Stimulated activated CD8-positive, alpha-beta memory T cell treated with anti-CD3 and anti-CD28 coated beads, Interleukin-12 subunit alpha, Interleukin-12 subunit beta, amount 100 ng/mL, for 24 hours (primary cell): ENCODE measurements around the gene SLC9C2.
"Not testable (repeated sequence)": the region's sequence is repeated elsewhere in the genome, so short reads cannot be mapped to it uniquely, and the experiment has no call there.

Source experiments
- DNase-seq: peaks from one replicate; pipeline ENCODE4 v3.0.0-alpha.2; 2020; ENCODE audit errors: extremely low read depth

Gene SLC9C2

DNA sequence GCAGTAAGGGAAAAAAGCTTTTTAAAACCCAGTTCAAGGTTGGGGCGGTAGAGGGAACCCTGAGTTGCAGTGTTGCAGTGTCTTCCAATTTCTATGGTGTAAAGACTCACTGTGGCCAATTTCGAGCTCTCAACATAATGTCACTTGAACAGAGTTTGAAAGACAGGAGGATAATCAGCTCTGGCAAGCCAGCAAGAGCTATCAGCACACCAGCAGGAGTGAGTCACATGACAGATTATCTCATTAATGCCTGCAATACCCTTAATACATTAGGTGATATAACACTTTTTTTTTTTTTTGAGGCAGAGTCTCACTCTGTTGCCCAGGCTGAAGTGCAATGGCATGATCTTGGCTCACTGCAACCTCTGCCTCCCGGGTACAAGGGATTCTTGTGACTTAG, 22.8 kb downstream of the SLC9C2 start:
- no peak for DNase-seq

DNA sequence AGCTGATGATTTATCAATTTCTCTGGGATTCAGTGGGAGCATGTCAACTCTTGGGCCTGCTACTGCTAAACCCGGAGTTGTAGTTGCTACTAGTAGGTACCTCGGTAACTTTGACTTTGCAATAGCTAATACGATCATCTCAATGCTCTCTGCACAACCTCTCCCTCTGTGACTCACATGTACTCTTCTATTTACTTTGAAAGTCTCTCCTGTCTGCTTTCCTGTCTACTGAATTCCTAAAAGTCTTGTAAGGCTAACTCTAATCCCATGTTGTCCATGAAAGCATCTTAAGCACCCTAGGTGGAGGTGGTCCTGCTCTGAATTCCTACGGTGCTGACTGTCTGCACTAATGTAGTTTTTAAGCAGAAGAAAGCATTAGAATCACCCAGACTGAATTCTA, 29.3 kb downstream of the SLC9C2 start:
- no peak for DNase-seq

DNA sequence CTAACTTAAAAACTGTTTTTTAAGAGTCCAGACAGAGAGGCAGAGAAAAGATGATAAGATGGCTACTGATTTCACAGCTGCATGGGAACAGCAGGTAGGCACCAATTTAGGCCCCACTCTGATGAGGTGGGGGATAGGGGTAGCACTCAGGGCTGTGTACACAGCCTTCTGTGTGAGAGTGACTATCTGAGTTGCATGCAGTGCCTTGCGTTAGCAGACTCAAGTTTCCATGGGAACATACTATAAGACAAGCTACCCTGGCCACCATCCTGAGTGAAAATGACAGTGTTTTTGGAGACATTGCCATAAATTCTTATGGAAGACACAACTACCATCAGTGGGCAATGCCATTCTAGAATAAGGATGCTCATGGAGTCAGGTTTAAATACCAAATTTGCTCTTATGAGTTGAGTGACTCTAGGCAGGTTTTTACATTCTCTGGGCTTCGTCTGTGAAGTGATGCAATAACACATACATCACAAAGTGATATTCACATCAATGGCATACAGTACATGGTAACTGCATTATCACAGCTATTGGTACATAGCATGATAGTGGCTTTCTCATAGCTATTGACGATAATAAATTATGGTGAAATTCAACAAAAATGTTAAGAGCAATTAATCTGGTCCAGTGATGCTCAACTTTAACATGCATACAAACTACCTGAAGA, 30.5 kb downstream of the SLC9C2 start:
- DNase-seq: no peak

DNA sequence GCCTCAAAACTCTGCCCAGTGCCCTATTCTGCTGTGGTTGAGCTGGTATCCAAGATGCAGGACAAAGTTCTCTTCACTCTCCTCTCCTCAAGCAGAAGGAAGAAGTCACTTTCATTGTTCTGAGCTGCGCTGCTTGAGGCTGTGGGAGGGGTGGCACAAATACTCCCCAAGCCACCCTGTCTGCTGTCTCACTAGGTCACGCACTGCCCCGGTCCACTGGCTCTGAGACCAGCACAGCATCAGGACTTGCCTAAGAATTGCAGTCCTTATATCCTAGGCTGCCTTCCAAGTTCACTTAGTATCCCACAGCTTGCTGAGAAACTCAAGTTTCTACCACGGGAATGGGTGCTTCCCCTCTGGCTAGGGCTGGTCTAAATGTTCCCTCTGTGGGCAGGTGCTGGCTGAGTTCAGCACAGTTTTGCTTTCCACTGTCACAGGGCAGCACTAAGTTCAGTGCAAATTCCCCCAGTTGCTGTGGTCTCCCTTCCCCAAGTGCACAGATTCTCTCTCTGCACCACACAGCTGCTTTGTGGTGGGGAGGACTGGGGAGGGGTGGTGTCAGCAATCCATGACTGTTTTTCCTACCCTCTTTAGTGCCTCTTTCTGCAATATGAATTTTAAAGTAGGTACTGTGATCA, 32.4 kb downstream of the SLC9C2 start:
- no peak for DNase-seq

DNA sequence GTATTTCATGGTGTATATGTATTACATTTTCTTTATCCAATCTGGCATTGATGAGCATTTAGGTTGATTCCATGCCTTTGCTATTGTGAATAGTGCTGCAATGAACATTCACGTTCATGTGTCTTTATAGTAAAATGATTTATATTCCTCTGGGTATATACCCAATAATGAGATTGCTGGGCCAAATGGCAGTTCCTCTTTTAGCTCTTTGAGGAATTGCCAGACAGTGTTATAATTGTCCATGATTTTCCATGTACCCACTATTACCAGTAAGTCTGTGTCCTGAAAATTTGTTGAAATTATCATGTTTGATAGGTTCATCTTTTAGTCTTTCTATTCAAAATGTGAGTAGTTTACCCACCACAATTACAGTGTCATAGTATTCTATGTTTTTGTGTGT, 34.4 kb downstream of the SLC9C2 start:
- no peak for DNase-seq

DNA sequence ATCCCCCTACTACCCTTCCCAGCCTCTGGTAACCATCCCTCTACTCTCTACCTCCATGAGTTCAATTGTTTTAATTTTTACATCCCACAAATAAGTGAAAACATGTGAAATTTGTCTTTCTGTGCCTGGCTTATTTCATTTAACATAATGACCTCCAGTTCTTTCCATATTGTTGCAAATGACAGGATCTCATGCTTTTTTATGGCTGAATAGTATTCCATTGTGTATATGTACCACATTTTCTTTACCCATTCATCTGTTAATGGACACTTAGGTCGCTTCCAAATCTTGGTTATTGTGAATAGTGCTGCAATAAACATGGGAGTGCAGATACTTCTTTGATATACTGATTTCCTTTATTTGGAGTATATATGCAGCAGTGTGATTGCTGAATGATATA, 39.0 kb downstream of the SLC9C2 start:
- not testable (repeated sequence) for DNase-seq

DNA sequence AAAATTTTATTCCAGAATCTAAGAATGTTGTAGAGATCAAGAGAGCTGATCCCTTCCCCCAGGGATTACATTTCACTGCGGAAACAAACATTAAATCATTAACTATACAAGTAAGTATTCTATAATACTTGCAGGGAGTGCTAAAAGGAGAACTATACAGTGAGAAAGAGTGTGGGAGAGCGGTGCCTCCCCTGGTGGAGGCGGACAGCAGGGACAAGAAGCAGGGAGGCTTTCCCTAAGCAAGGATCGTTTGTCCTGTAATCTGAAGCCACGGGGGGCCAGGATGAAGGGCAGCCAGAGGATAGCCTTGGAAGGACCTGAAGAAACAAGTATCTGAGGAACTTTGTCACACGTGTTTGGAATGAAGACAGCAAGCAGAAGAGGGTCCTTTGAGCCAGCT, 40.1 kb downstream of the SLC9C2 start:
- no peak for DNase-seq

DNA sequence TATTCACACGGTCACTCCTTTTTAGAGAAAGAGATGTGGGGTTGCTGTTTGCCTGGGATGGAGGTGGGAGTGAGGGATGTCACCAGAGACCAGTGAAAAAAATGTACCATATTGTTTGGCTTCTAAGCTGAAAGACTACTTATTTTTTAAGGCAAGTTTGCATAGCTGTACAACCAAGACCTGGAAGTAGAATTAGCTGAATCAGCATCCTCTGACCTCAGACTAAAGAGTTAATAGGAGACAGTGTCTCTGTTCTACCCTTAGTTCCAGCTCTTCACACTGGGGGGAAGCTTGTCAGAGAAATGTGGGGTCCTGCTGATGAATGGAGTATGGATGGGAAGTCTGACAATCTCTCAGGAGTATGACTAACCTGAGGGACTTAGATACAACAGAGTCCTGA, 41.6 kb downstream of the SLC9C2 start:
- DNase-seq: no peak

DNA sequence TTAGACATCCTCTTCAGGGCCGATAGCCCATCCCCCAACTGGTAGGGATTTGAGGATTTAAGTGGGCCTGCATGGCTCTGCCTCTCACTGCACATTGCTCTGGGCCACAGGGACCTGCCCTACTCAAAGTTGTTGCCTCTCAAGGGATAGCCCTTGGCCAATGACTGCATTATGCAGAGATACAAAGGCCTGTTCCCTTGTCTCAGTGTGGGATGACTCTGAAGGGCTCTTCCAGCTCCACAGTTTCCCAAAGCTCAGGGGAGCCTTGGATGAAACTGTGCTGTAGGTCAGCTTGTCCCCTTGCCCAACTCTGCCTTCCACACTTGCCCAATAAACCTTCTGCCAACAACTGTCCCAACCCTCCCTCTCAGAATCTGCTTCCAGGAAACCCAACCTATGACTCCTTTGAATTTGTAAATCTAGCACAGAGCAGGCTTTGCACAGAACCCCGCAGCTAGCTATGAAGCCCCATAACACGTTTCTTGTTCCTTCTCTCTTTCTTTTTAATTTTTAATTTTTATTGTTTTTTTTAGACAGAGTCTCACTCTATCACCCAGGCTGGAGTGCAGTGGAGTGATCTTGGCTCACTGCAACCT, 42.5 kb downstream of the SLC9C2 start:
- DNase-seq: no peak

DNA sequence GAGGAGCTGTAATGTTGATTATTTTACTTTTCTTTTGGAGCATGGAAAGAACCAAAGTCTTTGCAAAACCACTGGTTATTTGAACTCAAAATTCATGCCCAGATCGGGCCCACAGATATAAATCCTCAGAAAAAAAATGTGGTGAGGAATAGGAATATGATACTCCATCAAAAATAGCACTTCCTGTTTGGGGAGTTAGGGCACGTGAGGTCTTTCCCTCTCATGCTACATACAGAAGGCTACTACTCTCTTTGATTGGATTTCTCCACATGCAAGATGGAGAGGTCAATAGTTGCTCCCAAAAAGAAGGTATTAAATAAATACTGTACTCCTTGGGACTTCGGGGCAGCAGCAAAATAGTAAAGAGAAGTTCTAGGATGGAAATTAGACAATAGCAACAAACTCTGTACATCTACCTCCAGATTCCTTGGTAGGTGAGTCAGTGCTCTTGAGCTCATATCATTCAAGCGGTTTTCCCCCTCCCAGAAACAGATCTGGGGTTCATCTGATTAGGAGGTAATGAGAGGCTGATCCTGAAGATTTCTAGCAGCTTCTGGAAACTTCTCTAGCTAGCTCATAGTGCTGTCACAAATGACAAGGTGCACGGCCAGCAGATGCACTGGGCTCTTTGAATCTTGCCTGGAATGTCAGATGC, 47.1 kb downstream of the SLC9C2 start:
- DNase-seq: no peak

DNA sequence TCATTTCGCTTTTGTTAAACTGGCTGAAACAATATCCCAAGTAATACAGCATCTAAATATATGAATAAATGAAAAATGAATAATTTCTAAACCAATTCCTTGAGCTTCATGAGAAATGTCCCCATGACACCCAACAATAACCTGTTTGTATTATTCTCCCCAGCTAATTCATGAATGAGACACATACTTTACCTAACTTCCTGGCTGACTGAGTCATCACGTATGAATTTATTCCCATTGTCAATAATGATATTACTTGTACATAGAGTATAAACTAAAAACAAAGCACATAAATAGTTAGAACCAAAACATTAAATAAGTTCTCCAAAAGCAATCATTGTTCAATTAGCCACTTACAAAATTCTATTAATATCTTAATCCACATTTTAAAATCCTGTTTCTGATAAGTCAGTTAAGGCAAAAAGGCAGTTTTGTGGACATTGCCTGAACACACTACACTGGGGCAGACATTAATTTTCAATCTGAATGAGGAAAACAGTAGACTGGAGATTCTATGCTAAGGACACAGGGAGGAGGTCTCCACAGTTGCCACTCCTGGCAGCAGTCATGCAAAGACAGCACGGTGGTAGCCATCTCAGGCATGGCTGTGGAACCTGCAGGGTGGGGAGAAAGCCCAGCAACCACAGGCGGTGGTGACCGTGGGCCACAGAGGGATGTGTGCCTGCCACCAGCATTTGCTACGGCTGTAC, 48.2 kb downstream of the SLC9C2 start:
- DNase-seq: no peak

DNA sequence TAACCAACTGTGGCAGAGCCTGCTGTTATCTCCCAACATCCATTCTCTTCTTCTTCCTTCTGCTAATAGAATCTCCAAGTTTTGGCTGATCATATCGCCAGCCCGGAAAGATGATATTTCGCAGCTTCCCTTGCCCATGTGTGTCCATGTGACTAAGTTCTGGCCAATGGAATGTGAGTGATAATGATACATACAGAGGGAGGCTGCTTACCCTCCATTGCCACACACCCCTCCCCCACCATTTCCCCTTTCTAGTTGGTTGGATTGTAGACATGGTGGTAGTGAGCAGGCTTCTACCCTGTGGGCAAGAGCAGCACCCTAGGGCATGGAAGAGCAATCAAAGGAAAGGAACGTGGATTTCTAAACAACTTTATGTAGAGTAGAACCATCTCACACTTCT, 48.8 kb downstream of the SLC9C2 start:
- no peak for DNase-seq

DNA sequence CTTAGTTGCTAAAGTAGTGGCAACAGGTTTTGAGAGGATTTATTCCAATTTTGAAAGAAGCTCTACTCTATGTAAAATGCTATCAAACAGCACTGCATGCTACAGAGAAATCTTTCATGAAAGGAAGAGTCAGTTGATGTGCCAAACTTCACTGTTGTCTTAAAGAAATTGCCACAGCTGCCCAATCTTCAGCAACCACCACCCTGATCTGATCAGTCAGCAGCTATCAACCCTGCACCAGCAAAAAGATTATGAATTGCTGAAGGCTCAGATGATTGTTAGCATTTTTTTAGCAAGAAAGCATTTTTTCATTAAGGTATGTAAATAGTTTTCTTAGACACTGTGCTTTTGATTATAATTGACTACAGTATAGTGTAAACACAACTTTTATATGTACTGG, 49.6 kb downstream of the SLC9C2 start:
- no peak for DNase-seq

DNA sequence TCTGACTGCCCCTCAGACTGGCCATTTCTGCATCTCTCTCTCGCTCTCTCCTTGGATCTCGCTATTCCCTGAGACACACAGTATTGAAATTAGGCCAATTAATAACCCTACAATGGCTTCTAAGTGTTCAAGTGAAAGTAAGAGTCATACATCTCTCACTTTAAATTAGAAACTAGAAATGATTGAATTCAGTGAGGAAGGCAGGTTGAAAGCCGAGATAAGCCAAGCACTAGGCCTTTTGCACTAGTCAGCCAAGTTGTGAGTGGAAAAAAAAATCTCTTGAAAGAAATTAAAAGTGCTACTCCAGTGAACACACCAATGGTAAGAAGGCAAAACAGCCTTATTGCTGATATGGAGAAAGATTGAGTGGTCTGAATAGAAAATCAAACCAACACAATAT, 51.2 kb downstream of the SLC9C2 start:
- DNase-seq: no peak

DNA sequence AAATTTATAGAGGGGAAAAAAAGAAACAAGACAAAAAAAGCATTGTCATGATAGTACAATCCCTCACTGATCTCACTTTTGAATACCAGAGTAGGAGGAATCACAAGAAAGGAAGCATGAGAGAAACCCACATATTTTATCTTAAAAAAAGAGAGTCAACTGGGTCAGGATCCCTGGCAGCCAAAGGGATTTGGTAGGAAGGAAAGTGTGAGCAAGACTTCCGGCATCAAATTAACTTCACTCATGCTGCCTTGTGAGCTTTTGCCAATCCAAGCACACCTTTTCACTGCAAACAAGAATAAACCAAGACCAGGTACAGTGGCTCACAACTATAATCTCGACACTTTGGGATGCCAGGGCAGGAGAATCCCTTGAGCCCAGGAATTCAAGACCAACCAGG, 53.1 kb downstream of the SLC9C2 start:
- DNase-seq: no peak

DNA sequence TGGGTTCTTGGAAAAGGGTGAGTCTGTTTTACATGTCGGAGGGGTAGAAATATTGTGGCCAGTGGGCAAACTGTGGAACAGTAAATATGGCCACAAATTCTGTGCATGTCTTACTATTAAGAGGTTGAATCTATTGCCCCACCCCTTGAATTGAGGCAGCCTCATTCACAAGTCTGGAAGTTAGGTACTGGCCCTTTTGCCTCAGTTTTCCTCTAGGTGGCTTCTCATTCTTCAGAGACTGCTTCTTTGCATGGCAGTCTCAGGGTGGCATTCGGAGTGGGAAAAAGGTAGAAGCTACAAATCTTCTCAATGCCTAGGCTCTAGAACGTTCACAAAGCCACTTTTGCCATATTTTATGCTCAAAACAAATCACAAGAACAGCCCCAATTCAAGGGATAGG, 57.2 kb downstream of the SLC9C2 start:
- DNase-seq: no peak

DNA sequence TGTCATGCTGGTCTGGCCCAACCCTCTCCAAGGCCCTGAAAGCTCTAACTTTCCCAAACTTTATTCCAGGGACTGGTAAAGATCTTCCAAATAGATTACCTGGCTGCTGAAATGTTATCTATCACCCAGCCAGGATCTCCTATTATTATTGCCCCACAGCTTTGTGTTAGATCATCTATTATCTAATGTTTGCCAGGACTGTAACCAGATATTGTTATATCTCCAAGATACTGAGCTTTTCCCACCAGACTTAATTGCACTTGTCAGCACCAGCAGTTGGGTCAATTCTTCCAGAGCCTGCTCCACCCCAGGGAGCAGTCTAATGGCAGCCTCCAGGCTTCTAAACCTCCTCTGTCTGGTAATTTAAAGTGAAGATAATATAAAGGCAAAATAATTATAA, 66.6 kb downstream of the SLC9C2 start:
- no peak for DNase-seq

DNA sequence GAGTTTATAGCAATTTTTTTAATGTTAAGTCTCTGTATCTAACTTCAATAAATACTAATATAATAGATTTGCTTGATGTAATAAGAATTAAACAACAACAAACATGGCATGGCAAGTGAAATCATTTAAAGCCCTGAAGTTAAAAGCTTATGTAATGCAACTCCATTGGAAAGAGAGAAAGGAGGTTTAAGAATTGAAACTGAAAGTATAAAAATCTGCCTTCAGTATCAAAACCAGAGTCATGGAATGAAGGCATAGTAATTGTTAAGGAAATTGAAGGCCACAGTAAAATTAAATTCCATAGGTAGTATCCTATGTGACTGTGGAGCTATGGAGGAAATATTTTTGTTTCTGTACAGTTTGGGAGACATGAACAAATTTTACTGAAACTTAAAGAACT, 70.6 kb downstream of the SLC9C2 start:
- DNase-seq: no peak

DNA sequence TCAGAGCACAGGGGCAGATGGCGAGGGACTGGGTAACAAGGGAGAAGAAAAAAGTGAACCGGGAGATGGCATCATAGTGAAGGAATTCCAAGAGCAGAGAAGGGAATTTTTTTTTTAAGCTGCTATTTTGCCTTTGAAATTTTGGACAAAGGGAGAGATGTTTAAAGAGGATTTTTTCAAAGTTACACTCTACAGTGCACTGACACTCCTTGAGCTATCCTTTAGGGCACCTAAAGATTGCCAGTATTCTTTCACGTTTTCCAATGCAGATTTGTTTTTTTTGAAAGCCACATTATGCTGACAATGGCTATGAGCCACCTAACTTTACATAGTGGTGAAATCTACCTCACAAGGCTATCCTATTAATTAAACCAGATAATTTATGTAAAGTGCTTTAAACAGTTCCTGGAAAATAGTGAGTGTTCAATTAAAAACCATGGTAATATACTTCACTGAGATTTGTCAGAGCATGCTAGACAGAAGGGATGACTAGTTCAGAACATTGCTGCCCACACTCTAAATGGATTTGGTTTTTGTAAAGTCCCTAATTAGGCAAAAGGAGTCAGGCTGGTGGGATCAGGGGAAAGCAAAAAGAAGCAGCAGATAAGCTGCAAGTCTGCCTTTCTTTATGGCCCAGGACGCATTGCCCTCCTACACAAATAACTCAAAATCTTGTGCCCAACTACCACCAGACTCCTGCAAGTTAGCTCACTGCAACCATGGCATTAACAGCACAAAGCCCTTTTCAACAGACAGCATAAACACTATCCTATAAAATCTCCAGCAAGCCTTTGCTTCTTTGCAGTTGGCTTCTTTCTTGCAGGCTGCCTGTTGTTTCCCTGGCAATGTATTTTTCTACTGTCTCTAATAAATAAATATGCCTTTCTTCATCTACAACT, 71.8 kb downstream of the SLC9C2 start:
- DNase-seq: no peak

DNA sequence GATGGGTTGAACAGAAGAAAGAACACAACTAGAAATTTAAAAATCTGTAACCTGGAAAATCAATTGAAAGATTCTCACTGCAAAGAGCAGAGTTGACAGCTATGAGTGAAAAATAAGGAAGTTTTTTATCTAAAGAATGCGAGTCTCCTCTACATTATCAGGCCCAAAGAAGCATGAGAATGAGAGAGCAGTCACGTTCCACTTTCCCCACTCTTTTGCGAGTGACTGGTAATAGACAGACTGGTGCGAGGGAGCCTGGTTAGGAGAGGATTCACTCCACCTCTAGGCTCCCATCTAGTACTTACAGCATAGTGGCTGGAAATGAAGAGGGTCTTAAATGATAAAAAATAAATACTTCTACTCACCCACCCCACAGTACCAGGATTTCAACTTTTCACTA, 73.8 kb downstream of the SLC9C2 start:
- no peak for DNase-seq

DNA sequence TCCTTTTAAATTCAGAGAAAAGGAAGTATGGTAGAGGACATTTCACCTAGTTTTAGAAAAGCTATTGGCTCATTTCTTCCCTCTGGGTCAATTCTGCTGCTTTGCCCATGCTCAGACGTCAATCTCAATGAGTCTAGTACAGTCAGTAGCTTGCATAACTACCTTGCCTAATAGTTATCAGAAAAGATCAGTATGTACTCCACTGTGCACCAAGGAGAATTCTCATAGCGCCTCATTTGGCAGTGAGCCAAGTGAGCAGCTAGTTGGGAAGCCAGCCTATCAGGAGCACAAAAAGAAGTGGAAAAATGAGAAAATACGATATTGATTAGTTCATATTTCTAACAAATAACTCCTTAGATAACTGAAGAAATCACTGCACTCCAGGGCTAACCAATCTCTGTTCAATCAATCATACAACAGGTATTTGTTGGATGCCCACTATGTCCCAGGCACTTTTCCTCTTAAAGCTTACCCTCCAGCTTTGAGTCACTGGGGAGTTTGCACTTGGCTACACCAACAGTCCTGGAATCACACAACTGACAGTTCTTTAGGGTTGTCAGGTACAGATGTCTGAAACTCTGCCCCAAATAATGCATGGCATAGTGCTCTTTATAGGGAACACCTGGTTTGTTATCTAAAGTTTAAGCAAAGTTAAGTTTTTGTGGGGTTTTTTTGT, 75.6 kb downstream of the SLC9C2 start:
- no peak for DNase-seq
